A673 (cell line): ENCODE results near the gene C16orf96.

Source experiments
- CTCF ChIP-seq: fragments of 300-800, 200-600 bp; sonication (generic); conservative IDR thresholded peaks from 2 replicates; pipeline ENCODE4 v1.5.1; 2017; ENCODE audit warnings: low read depth, mild to moderate bottlenecking, antibody characterized with exemption, low read length, moderate library complexity, mixed read lengths
- EZH2 ChIP-seq: fragments of 200-600 bp; sonication (generic); IDR thresholded peaks from 2 replicates; pipeline ENCODE4 v1.6.1; 2017; ENCODE audit warnings: borderline replicate concordance, low read depth, mild to moderate bottlenecking, mixed read lengths, antibody characterized with exemption, low read length; ENCODE audit not compliant: poor library complexity, severe bottlenecking

DNA sequence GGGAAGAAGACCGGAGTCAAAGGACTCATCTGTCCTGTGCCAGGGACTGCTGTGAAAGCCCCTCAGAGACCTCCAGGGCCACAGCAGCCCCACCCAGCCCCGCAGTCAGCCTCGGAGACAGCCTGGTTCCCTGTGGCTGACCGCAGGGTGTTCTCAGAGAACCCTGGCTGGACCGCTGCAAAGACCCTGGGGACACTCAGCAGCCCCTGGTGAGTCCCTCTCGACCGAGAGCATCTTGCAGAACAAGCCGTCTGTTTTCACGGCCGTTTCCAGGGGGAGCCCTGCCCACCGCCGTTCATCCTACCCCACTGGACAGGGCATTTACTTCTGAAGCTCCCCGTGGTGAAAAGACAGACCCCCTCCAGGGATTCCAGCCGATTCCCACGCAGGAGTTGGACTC lies 48.3 kb downstream of the C16orf96 start:
- no peak for TF ChIP-seq CTCF
- no peak for TF ChIP-seq EZH2
